ENCODE measurements around the gene TESK2.

DNA sequence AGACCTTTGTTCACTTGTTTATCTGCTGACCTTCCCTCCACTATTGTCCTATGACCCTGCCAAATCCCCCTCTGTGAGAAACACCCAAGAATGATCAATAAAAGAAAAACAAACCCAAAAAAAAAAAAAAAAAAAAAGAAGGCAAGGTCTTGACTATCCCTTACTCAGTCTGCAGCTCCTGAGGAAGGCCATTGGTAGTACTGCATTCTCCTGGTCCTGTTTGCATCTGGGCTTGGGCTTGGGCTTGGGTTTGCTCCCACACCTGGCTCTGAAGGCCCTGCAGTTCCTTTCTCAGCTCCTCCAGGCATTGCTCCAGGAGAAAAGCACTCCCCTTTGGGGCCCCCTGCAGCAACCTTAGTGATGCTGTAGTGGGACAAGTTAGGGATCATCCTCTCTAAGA, 7.3 kb upstream of the TESK2 start:
- no peak for TF ChIP-seq POLR2AphosphoS5 (IDR thresholded peaks at IDR 0.05)
- TF ChIP-seq, protein P1, sequence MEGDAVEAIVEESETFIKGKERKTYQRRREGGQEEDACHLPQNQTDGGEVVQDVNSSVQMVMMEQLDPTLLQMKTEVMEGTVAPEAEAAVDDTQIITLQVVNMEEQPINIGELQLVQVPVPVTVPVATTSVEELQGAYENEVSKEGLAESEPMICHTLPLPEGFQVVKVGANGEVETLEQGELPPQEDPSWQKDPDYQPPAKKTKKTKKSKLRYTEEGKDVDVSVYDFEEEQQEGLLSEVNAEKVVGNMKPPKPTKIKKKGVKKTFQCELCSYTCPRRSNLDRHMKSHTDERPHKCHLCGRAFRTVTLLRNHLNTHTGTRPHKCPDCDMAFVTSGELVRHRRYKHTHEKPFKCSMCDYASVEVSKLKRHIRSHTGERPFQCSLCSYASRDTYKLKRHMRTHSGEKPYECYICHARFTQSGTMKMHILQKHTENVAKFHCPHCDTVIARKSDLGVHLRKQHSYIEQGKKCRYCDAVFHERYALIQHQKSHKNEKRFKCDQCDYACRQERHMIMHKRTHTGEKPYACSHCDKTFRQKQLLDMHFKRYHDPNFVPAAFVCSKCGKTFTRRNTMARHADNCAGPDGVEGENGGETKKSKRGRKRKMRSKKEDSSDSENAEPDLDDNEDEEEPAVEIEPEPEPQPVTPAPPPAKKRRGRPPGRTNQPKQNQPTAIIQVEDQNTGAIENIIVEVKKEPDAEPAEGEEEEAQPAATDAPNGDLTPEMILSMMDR (IDR thresholded peaks at IDR 0.05), result no peak
